Transverse colon (tissue), 4 donors: Measurements from ENCODE around the gene QSER1.

Source experiments
- CTCF ChIP-seq, 5 experiments: fragments of 200-600 bp in 3 of 5; fragments of 450-650 bp in 2 of 5; sonication (generic) in 3 of 5; IDR thresholded peaks; 1 replicate in 2 of 5; 2 replicates in 3 of 5; pipeline ENCODE4 v1.5.1; 2016 to 2017; ENCODE audit warnings: antibody characterized with exemption in 5 of 5, inconsistent platforms in 3 of 5, mild to moderate bottlenecking in 2 of 5, moderate library complexity in 1 of 5
- EP300 ChIP-seq: sonication (generic); formaldehyde crosslinking; IDR thresholded peaks from one replicate; pipeline ENCODE4 v1.6.1; 2017; ENCODE audit warnings: antibody characterized with exemption, low read depth
- POLR2A ChIP-seq: fragments of 450-650 bp; IDR thresholded peaks from one replicate; pipeline ENCODE4 v1.6.1; 2016; ENCODE audit warnings: antibody characterized with exemption, mild to moderate bottlenecking, moderate library complexity
- POLR2AphosphoS5 ChIP-seq, 3 donors: sonication (generic); formaldehyde crosslinking; IDR thresholded peaks; one replicate each; pipeline ENCODE4 v1.6.1; 2016; ENCODE audit warnings: antibody characterized with exemption in 3 of 3

DNA sequence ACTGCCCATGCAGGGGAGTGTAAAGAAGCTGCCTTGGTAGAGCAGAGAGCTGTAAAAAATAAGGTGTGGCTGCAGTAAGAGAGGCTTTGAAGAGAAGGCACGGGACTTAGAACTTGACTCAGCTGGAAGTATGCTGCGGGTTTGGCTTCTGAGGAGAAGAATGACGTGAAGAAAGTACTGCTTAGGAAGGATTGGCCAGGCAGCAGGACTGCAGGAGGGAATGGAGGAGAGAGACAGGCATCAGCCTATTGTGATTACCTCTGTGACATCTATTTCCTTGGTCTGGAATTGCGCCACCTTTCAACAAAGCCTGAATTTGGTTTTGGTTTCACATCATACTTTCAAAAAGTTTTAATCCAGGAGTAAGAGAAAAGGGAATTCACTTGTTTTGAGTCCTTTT, 40.4 kb upstream of the QSER1 start:
- TF ChIP-seq CTCF (IDR thresholded peaks at IDR 0.05) = no peak
- no peak for TF ChIP-seq POLR2A
- TF ChIP-seq EP300 = no peak
- peak in 1 of 3 donors; percentile 12 for TF ChIP-seq POLR2AphosphoS5 (IDR thresholded peaks at IDR 0.05)
